Fibroblast of lung (primary cell): ENCODE data around the gene C1R.

Source experiments
- EZH2 ChIP-seq: IDR thresholded peaks from 2 replicates; pipeline ENCODE4 v1.5.1; 2012; ENCODE audit warnings: low read length, control low read depth, mild to moderate bottlenecking; ENCODE audit errors: missing control alignments
- TF ChIP-seq, protein P1 (sequence below), 2 donors: IDR thresholded peaks in 1 of 2; conservative IDR thresholded peaks in 1 of 2; 1 replicate in 1 of 2; 2 replicates in 1 of 2; pipeline ENCODE4 v1.5.1; 2011 to 2012; ENCODE audit warnings: low read length in 2 of 2, control low read depth in 1 of 2, inconsistent platforms in 1 of 2, low read depth in 1 of 2, mild to moderate bottlenecking in 1 of 2

DNA sequence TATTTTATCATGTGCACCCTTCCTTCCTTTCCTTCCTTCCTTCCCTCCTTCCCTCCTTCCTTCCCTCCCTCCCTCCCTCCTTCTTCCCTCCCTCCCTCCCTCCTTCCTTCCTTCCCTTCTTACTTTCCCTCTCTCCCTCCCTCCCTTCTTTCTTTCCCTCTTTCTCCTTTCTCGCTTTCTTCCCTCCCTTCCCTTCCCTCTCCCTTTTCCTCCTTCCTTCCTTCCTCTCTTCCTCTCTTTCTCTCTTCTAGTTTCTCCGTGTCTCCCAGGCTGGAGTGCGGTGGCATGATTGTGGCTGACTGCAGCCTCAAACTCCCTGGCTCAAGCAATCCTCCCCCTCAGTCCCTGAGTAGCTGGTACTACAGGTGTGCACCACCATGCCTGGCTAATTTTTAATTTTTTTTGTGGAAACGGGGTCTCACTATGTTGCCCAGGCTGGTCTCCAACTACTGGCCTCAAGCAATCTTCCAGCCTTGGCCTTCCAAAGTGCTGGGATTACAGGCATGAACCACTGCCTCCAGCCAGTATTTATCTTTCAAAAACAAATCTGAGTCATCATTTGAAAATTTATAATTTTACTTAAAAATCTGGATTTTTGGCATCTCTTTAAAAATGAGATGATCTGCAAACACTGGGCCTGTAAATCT lies 8.9 kb upstream of the C1R start:
- TF ChIP-seq, protein P1, sequence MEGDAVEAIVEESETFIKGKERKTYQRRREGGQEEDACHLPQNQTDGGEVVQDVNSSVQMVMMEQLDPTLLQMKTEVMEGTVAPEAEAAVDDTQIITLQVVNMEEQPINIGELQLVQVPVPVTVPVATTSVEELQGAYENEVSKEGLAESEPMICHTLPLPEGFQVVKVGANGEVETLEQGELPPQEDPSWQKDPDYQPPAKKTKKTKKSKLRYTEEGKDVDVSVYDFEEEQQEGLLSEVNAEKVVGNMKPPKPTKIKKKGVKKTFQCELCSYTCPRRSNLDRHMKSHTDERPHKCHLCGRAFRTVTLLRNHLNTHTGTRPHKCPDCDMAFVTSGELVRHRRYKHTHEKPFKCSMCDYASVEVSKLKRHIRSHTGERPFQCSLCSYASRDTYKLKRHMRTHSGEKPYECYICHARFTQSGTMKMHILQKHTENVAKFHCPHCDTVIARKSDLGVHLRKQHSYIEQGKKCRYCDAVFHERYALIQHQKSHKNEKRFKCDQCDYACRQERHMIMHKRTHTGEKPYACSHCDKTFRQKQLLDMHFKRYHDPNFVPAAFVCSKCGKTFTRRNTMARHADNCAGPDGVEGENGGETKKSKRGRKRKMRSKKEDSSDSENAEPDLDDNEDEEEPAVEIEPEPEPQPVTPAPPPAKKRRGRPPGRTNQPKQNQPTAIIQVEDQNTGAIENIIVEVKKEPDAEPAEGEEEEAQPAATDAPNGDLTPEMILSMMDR (conservative IDR thresholded peaks at IDR 0.05 in 1 of 2, IDR thresholded peaks at IDR 0.05 in 1 of 2; ENCODE audit: low read depth in 1 of 2, low read length in 2 of 2), result no peak
- no peak for TF ChIP-seq EZH2
